Measurements from ENCODE around the gene CHRNA4.

CHRNA4 gene

DNA sequence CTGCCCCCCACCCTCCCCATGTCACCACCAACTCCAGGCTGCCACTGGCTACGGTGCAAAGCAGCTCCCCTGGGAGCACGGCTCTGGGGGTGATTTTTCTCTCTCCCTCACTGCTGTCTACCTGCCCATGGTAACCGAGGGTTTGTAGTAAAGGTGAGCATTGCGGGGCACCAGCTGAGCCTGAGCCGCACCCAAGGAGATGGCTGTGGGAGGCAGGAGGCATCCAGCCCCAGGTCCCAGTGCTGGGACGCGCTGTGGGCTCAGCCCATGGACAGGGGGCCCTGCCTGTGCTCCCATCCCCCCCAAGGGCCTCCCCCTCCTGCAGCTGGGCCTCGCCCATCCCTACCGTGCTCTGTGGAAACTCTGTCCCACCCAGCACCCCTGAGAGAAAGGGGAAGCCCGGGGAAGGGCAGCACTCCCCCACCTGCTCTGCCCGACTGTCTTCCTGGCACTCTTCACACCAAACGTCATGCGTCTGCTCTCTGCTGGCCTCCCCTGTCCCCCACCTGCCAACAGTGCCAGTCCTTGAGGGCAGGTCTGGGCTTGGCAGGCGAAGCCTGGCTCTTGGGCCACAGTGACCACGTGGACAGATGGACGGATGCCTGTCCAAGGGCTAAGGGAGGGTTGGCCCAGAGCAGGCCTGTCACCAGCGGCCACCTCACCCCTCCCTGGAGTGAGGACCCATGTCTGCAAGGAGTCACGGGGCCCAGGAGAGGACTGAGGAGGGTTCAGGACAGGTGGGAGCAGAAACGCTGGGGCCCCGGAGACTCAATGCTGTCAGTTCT lies 3.8 kb upstream of the CHRNA4 start:
- Histone ChIP-seq H3K9me3 (replicated peaks in 1 of 2; ENCODE audit: control insufficient read depth in 2 of 2, insufficient read depth in 1 of 2, low read depth in 1 of 2, low read length in 2 of 2) (no peaks in the 10 kb centered on the region), H2AFZ (ENCODE audit: low read length) (no peak overlapping the region), H2AK5ac (ENCODE audit: low read depth, low read length) (peak overlapping the region; percentile 95), H4K91ac (ENCODE audit: low read depth, low read length, poor library complexity) (no peak overlapping the region), H3K18ac (ENCODE audit: low read length) (peak overlapping the region; percentile 76), H2BK5ac (ENCODE audit: low read length) (no peak overlapping the region), H3K36me3 (replicated peaks in 1 of 2; ENCODE audit: control insufficient read depth in 2 of 2, insufficient read depth in 2 of 2, low read length in 2 of 2) (no peaks in the 10 kb centered on the region), H3K4me1 (ENCODE audit: control insufficient read depth in 2 of 2, insufficient read depth in 1 of 2, low read depth in 1 of 2, low read length in 2 of 2) (peaks cover 29 to 44% of the 10 kb centered on the region in 2 donors), H3K79me1 (ENCODE audit: low read depth, low read length) (peaks cover 2% of the 10 kb centered on the region), H3K27ac (replicated peaks; ENCODE audit: low read length) (no peak overlapping the region), H3K27me3 (ENCODE audit: control insufficient read depth in 3 of 3, insufficient read depth in 3 of 3, low read depth in 1 of 3, low read length in 3 of 3) (peaks cover 0 to 69% (median 30%) of the 10 kb centered on the region in 3 experiments), H2BK15ac (ENCODE audit: low read length) (no peak overlapping the region), H2BK12ac (ENCODE audit: low read length) (peak overlapping the region; percentile 84), H4K8ac (ENCODE audit: low read depth, low read length) (no peak overlapping the region), H3K14ac (ENCODE audit: low read length) (peak overlapping the region; percentile 98), H3K23ac (ENCODE audit: low read depth, low read length, poor library complexity) (peak overlapping the region; percentile 31), H3K4me2 (ENCODE audit: insufficient read depth, low read length, poor library complexity, severe bottlenecking) (no peak overlapping the region), H3K4me3 (ENCODE audit: low read length in 2 of 2) (no peak overlapping the region), H3K4ac (ENCODE audit: low read length) (no peak overlapping the region), H3K9ac (ENCODE audit: low read depth, low read length, poor library complexity) (peak overlapping the region; percentile 44), H2BK120ac (ENCODE audit: low read depth, low read length) (peak overlapping the region; percentile 81)
- DNase-seq (ENCODE audit: low spot score), result no peak
- no CpG with 5 or more reads among the region's 20 CpGs for WGBS, 2 donors (ENCODE audit: extremely low coverage in 2 of 2, insufficient read length in 2 of 2, insufficient replicate concordance in 1 of 2)

DNA sequence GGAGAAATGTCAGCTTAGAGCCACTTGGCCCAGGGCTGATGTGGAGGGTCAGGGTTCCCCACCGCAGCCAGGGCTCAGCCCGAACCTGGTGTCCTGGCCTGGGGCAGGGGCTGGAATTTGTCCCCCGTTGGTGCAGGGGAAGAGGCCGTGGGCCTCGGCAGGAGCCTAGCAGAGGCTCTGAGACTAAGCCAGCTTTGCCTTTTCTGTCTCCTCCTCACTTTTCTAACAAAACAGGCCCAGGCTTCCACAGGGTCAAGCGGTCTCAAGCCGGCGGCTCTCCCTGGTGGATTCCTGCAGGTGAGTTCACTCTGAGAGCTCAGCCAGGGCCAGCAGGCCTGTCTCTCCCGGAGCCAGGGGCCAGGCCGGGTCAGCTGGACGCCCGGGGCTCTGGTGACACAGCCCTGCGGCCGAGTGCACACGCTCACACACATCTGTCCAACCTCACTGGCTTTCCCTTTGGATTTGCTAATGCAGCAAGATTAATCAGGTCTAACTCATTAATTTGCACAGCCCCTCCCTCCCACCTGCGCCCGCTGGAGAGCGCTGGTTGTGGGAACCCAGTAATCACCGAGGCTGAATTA lies 2.9 kb upstream of the CHRNA4 start:
- no peak overlapping the region for H4K91ac ChIP-seq (ENCODE audit: low read depth, low read length, poor library complexity)
- no peak for DNase-seq (ENCODE audit: low spot score)
- no peak overlapping the region for H2BK12ac ChIP-seq (ENCODE audit: low read length)
- no peaks in the 10 kb centered on the region for H3K36me3 ChIP-seq (replicated peaks in 1 of 2; ENCODE audit: control insufficient read depth in 2 of 2, insufficient read depth in 2 of 2, low read length in 2 of 2)
- H3K9ac ChIP-seq (ENCODE audit: low read depth, low read length, poor library complexity), result no peak overlapping the region
- WGBS, 2 donors (ENCODE audit: extremely low coverage in 2 of 2, insufficient read length in 2 of 2, insufficient replicate concordance in 1 of 2), result no CpG with 5 or more reads among the region's 19 CpGs
- H3K27ac ChIP-seq (replicated peaks; ENCODE audit: low read length), result no peak overlapping the region
- no peak overlapping the region for H4K8ac ChIP-seq (ENCODE audit: low read depth, low read length)
- no peak overlapping the region for H3K23ac ChIP-seq (ENCODE audit: low read depth, low read length, poor library complexity)
- H3K4me2 ChIP-seq (ENCODE audit: insufficient read depth, low read length, poor library complexity, severe bottlenecking), result no peak overlapping the region
- H3K18ac ChIP-seq (ENCODE audit: low read length), result peak overlapping the region; percentile 52
- no peak overlapping the region for H2BK5ac ChIP-seq (ENCODE audit: low read length)
- H2BK15ac ChIP-seq (ENCODE audit: low read length), result peak overlapping the region; percentile 28
- no peak overlapping the region for H3K4ac ChIP-seq (ENCODE audit: low read length)
- no peak overlapping the region for H3K4me3 ChIP-seq (ENCODE audit: low read length in 2 of 2)
- peaks cover 0 to 70% (median 36%) of the 10 kb centered on the region in 3 experiments for H3K27me3 ChIP-seq (ENCODE audit: control insufficient read depth in 3 of 3, insufficient read depth in 3 of 3, low read depth in 1 of 3, low read length in 3 of 3)
- H3K14ac ChIP-seq (ENCODE audit: low read length), result no peak overlapping the region
- H3K79me1 ChIP-seq (ENCODE audit: low read depth, low read length), result no peaks in the 10 kb centered on the region
- no peak overlapping the region for H2BK120ac ChIP-seq (ENCODE audit: low read depth, low read length)
- peak overlapping the region; percentile 47 for H2AFZ ChIP-seq (ENCODE audit: low read length)
- peaks cover 29 to 44% of the 10 kb centered on the region in 2 donors for H3K4me1 ChIP-seq (ENCODE audit: control insufficient read depth in 2 of 2, insufficient read depth in 1 of 2, low read depth in 1 of 2, low read length in 2 of 2)
- no peaks in the 10 kb centered on the region for H3K9me3 ChIP-seq (replicated peaks in 1 of 2; ENCODE audit: control insufficient read depth in 2 of 2, insufficient read depth in 1 of 2, low read depth in 1 of 2, low read length in 2 of 2)
- H2AK5ac ChIP-seq (ENCODE audit: low read depth, low read length), result peak overlapping the region; percentile 95

DNA sequence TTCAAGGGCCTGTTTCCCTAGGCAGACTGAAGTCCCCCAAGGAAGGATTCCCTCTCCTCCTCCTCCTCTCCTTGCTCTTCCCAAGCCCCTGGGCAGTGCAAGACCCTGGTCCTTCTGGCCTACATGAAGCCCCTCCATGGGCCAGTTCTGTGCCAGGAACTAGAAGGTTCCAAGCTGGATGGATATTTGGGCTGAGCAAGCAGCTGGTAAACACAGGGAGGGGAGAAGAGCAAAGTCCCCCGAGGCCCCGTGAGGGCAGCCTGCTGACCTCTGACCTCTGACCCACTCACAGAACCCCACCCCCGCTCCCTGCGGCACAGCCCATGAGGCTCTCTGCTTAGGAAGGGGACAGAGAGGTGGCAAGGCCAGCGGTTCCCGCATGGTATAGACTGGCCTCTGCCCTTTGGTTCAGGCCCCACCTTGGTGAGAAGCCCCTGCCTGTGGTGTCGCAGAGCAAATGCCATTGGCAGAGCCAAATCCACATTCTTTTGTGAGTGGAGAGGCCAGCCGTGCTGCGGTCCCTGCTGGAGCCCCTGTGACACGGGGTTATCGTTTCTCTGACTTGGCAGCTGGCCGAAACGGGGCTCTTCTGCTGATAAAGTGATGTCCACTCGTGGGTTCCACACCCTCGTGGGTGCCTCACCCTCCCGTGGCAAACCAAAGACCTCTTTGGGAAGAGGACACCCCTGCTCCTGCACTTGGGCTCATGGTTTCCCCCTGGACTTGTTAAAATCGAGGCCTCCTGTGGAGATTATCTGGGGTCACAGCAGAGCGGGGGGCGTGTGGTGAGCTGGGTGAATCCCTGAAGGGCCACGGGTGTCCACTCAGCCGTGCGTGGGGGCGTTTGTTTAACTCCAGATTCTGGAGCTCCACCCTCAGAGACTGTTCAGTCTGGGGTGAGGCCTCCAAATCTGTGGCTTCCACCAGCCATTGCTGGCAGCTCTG lies 2.1 kb upstream of the CHRNA4 start:
- whole genome bisulfite sequencing, 2 donors (ENCODE audit: extremely low coverage in 2 of 2, insufficient read length in 2 of 2, insufficient replicate concordance in 1 of 2), result no CpG with 5 or more reads among the region's 23 CpGs
- H3K4ac ChIP-seq (ENCODE audit: low read length), result no peak overlapping the region
- H3K9ac ChIP-seq (ENCODE audit: low read depth, low read length, poor library complexity), result no peak overlapping the region
- peak overlapping the region; percentile 28 for H2BK15ac ChIP-seq (ENCODE audit: low read length)
- H2BK120ac ChIP-seq (ENCODE audit: low read depth, low read length), result no peak overlapping the region
- H2AFZ ChIP-seq (ENCODE audit: low read length), result peak overlapping the region; percentile 47
- H3K4me3 ChIP-seq (ENCODE audit: low read length in 2 of 2), result no peak overlapping the region
- H3K9me3 ChIP-seq (replicated peaks in 1 of 2; ENCODE audit: control insufficient read depth in 2 of 2, insufficient read depth in 1 of 2, low read depth in 1 of 2, low read length in 2 of 2), result no peaks in the 10 kb centered on the region
- no peaks in the 10 kb centered on the region for H3K36me3 ChIP-seq (replicated peaks in 1 of 2; ENCODE audit: control insufficient read depth in 2 of 2, insufficient read depth in 2 of 2, low read length in 2 of 2)
- no peak overlapping the region for H2BK5ac ChIP-seq (ENCODE audit: low read length)
- H2AK5ac ChIP-seq (ENCODE audit: low read depth, low read length), result no peak overlapping the region
- H4K8ac ChIP-seq (ENCODE audit: low read depth, low read length), result no peak overlapping the region
- no peak overlapping the region for H3K23ac ChIP-seq (ENCODE audit: low read depth, low read length, poor library complexity)
- peak overlapping the region; percentile 52 for H3K18ac ChIP-seq (ENCODE audit: low read length)
- no peak overlapping the region for H4K91ac ChIP-seq (ENCODE audit: low read depth, low read length, poor library complexity)
- H3K4me1 ChIP-seq (ENCODE audit: control insufficient read depth in 2 of 2, insufficient read depth in 1 of 2, low read depth in 1 of 2, low read length in 2 of 2), result peaks cover 29 to 43% of the 10 kb centered on the region in 2 donors
- no peak overlapping the region for H2BK12ac ChIP-seq (ENCODE audit: low read length)
- H3K79me1 ChIP-seq (ENCODE audit: low read depth, low read length), result no peaks in the 10 kb centered on the region
- no peak overlapping the region for H3K27ac ChIP-seq (replicated peaks; ENCODE audit: low read length)
- H3K14ac ChIP-seq (ENCODE audit: low read length), result no peak overlapping the region
- H3K4me2 ChIP-seq (ENCODE audit: insufficient read depth, low read length, poor library complexity, severe bottlenecking), result no peak overlapping the region
- no peak for DNase-seq (ENCODE audit: low spot score)
- peaks cover 0 to 70% (median 36%) of the 10 kb centered on the region in 3 experiments for H3K27me3 ChIP-seq (ENCODE audit: control insufficient read depth in 3 of 3, insufficient read depth in 3 of 3, low read depth in 1 of 3, low read length in 3 of 3)
